Measurements from ENCODE around the gene BLOC1S1. TPM values are rescaled to one million over a fixed set of nuclear protein-coding genes. Genes with fewer than 3 reads are reported as not detected.

The BLOC1S1 gene
- total RNA-seq, 2 experiments from 2014 or later: 139 to 152 TPM

- Histone ChIP-seq H3K4me1 (ENCODE audit: insufficient read depth, low read length, poor library complexity, severe bottlenecking) (peaks cover 28% of the 10 kb centered on the region), H3K9me3 (ENCODE audit: low read length) (peaks cover 4% of the 10 kb centered on the region; the same call in 1 of the 2 replicates), H3K4me3 (ENCODE audit: low read depth, low read length, poor library complexity, severe bottlenecking) (no peak overlapping the region), H4K20me1 (ENCODE audit: insufficient read depth, low read length) (no peaks in the 10 kb centered on the region), H2AFZ (ENCODE audit: low read length) (no peak overlapping the region), H3K27ac (ENCODE audit: low read depth, low read length, poor library complexity, severe bottlenecking) (no peak overlapping the region), H3K36me3 (ENCODE audit: insufficient read depth, low read length) (no peaks in the 10 kb centered on the region), H3K79me2 (ENCODE audit: insufficient read depth, low read depth, low read length) (no peaks in the 10 kb centered on the region), H3K9me2 (ENCODE audit: insufficient read depth, low read length) (no peaks in the 10 kb centered on the region), H3K4me2 (ENCODE audit: low read length) (no peak overlapping the region)
- BruUV-seq (replicated peaks): no TSS peak
- ChIA-PET CTCF (ENCODE audit: unreplicated experiment) (no interaction called here), POLR2A (interaction anchor here (2.0 kb wide), 1 partner anchor 46 kb away, joined by 8 read pairs; the partner anchor contains the start of gene BLOC1S1)
- no peak for DNase-seq (ENCODE audit: low spot score)
- TF ChIP-seq CTCF (conservative IDR thresholded peaks at IDR 0.05; ENCODE audit: low read length) (no peak), EZH2phosphoT487 (IDR thresholded peaks at IDR 0.05; ENCODE audit: borderline replicate concordance, low read depth, low read length) (no peak)
- intact Hi-C loops (cut with micrococcal nuclease; ENCODE audit: unreplicated experiment): loop anchor here (5.0 kb wide), 2 partner anchors 47 to 257 kb away; partner anchors contain the start of genes BLOC1S1 and PYM1
These were observed 45.6 kb upstream of the BLOC1S1 start for GRCh38 chr12:55670276-55670675.

GRCh38 chr12:55671746-55672145, 44.1 kb upstream of the BLOC1S1 start:
- H2AFZ ChIP-seq (ENCODE audit: low read length): no peak overlapping the region
- H3K36me3 ChIP-seq (ENCODE audit: insufficient read depth, low read length): no peaks in the 10 kb centered on the region
- no peak for DNase-seq (ENCODE audit: low spot score)
- H3K9me3 ChIP-seq (ENCODE audit: low read length): peaks cover 4% of the 10 kb centered on the region; the same call in 1 of the 2 replicates
- H3K4me1 ChIP-seq (ENCODE audit: insufficient read depth, low read length, poor library complexity, severe bottlenecking): peaks cover 28% of the 10 kb centered on the region
- CTCF ChIA-PET (ENCODE audit: unreplicated experiment): interaction anchor here (0.7 kb wide), 1 partner anchor 10 kb away, joined by 3 read pairs; a partner anchor contains a TSS
- POLR2A ChIA-PET: interaction anchor here (0.6 to 1.9 kb wide), 3 partner anchors 8 to 214 kb away, joined by 3 to 6 read pairs (median 4); no protein-coding TSS in a partner anchor
- no peaks in the 10 kb centered on the region for H3K79me2 ChIP-seq (ENCODE audit: insufficient read depth, low read depth, low read length)
- no peaks in the 10 kb centered on the region for H3K9me2 ChIP-seq (ENCODE audit: insufficient read depth, low read length)
- H3K4me2 ChIP-seq (ENCODE audit: low read length): no peak overlapping the region
- no peak overlapping the region for H3K27ac ChIP-seq (ENCODE audit: low read depth, low read length, poor library complexity, severe bottlenecking)
- no peaks in the 10 kb centered on the region for H4K20me1 ChIP-seq (ENCODE audit: insufficient read depth, low read length)
- H3K4me3 ChIP-seq (ENCODE audit: low read depth, low read length, poor library complexity, severe bottlenecking): no peak overlapping the region
- intact Hi-C loops (cut with micrococcal nuclease; ENCODE audit: unreplicated experiment): loop anchor here (5.0 kb wide), 2 partner anchors 46 to 256 kb away; partner anchors contain the start of genes BLOC1S1 and PYM1
- TF ChIP-seq EZH2phosphoT487 (IDR thresholded peaks at IDR 0.05; ENCODE audit: borderline replicate concordance, low read depth, low read length): no peak
- no peak for TF ChIP-seq CTCF (conservative IDR thresholded peaks at IDR 0.05; ENCODE audit: low read length)
- no TSS peak for BruUV-seq (replicated peaks)

- peak; percentile 87 for DNase-seq (ENCODE audit: low spot score)
- Histone ChIP-seq H3K4me2 (ENCODE audit: low read length) (peak overlapping the region; percentile 65), H2AFZ (ENCODE audit: low read length) (peak overlapping the region; percentile 83), H4K20me1 (ENCODE audit: insufficient read depth, low read length) (no peaks in the 10 kb centered on the region), H3K9me3 (ENCODE audit: low read length) (peaks cover 4% of the 10 kb centered on the region; the same call in 1 of the 2 replicates), H3K4me3 (ENCODE audit: low read depth, low read length, poor library complexity, severe bottlenecking) (peak overlapping the region; percentile 41), H3K4me1 (ENCODE audit: insufficient read depth, low read length, poor library complexity, severe bottlenecking) (peaks cover 28% of the 10 kb centered on the region), H3K36me3 (ENCODE audit: insufficient read depth, low read length) (no peaks in the 10 kb centered on the region), H3K27ac (ENCODE audit: low read depth, low read length, poor library complexity, severe bottlenecking) (peak overlapping the region; percentile 85), H3K79me2 (ENCODE audit: insufficient read depth, low read depth, low read length) (no peaks in the 10 kb centered on the region), H3K9me2 (ENCODE audit: insufficient read depth, low read length) (no peaks in the 10 kb centered on the region)
- TF ChIP-seq CTCF (conservative IDR thresholded peaks at IDR 0.05; ENCODE audit: low read length) (no peak), EZH2phosphoT487 (IDR thresholded peaks at IDR 0.05; ENCODE audit: borderline replicate concordance, low read depth, low read length) (no peak)
- ChIA-PET POLR2A (interaction anchor here (0.6 to 2.4 kb wide), 16 partner anchors 9 to 371 kb away, joined by 3 to 17 read pairs (median 4); partner anchors contain the start of genes BLOC1S1, CD63, ORMDL2 and RAB5B), CTCF (ENCODE audit: unreplicated experiment) (interaction anchor here (0.8 to 1.9 kb wide), 8 partner anchors 16 to 64 kb away, joined by 3 to 5 read pairs (median 3); partner anchors contain the start of gene BLOC1S1)
- BruUV-seq (replicated peaks): no TSS peak
- intact Hi-C loops (cut with micrococcal nuclease; ENCODE audit: unreplicated experiment): loop anchor here (5.0 kb wide), 2 partner anchors 44 to 254 kb away; partner anchors contain the start of genes BLOC1S1 and PYM1
These were observed 42.2 kb upstream of the BLOC1S1 start for GRCh38 chr12:55673638-55674037.

Data from OCI-LY7 (cell line).